ENCODE results near the gene PAXX. TPM values are rescaled to one million over a fixed set of nuclear protein-coding genes. Genes with fewer than 3 reads are reported as not detected.

The PAXX gene
- 44.8 to 86.6 TPM (median 72.0 TPM) in 5 replicates for total RNA-seq (2022; extraction: Qiagen RNA extraction; ENCODE audit: low read depth)

GRCh38 chr9:136991993-136992818 lies at the start of gene PAXX:
Gene PAXX, plus strand, starts transcription at chr9:136992422. Its CDS starts 22 bp downstream, at chr9:136992444.

GRCh38 chr9:136944519-136945332 lies 47.5 kb upstream of the PAXX start, which contains the start of the genes C8G and FBXW5:
Gene C8G, plus strand, starts transcription at chr9:136945243. Its CDS starts 78 bp downstream, at chr9:136945321.
Gene FBXW5, minus strand, starts transcription at chr9:136944738. Its CDS starts 655 bp downstream, at chr9:136944083.

GRCh38 chr9:136951541-136952320 lies 40.5 kb upstream of the PAXX start, which contains the start of gene LCN12:
Gene LCN12, plus strand, starts transcription at chr9:136952273. Its CDS starts 55 bp downstream, at chr9:136952328.

DNA sequence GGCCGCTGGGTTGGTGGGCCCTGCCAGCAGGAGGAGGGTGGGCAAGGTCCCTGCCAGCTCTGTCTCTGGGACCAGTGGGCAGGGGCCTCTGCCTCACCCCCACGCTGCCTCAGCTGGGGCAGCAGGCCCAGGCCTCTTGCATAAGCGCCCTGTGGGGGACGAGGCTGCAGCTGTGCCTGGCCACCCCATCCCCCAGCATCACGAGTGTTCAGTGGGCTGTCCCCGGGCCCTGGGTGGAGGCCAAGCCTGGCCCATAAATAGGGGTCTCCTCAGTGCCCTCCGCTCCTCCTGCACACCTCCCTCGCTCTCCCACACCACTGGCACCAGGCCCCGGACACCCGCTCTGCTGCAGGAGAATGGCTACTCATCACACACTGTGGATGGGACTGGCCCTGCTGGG lies 15.0 kb upstream of the PAXX start, which contains the start of gene PTGDS:
TSS of gene PTGDS (plus strand) at position 282 of the 400 bp plus-strand sequence. CDS start at position 357, 75 bp downstream.

GRCh38 chr9:136982232-136983051 lies 9.8 kb upstream of the PAXX start, which contains the start of gene LCNL1:
Gene LCNL1, plus strand, starts transcription at chr9:136982993. Its CDS starts 594 bp downstream, at chr9:136983587.

DNA sequence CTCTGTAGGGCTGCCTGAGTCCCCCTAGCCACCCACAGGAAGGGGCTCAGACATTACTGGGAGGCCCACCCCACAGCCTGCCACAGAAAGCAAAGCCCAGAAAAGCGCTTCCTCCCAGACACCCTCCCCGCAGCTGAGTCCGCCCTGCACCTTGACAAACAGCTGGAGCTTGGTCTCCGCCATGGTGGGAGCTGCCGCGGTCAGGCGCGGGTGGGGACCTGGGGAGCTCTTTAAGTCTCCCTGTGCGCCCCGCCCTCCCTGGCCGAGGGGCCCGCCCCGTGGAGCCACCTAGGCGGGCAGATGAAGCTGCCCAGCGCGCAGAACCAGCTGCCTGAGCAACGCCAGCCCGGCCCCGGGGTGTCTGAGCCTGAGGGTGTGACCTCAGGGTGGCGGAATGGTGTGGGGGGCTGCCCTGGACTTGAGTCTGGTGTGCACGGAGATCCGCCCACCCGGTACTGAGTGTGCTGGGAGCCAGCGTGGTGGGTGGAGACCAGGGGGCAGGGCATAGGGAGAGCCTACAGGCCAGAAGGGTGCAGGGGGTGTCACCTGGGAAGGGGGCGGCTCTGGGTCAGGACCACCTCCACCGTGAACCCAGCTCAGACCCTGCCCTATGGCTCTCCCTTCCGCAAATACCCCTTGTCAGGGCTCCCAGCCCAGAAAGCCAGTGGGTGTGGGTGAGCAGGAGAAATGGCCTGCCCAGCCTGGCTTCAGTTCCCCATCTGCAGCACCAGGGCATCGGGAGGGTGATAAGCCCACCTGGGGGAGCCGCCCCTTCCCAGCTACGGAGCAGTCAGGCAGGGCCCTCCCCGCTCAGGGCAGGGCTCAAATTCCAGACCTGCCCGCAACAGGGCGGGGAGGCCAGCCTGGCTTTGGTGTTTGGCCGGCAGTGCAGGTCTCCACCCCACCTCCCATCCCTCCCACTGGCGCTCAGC lies 4.4 kb downstream of the PAXX start, which contains the start of gene CLIC3:
TSS of gene CLIC3 (minus strand) at position 208 of the 932 bp plus-strand sequence. CDS start at position 183, 25 bp downstream.

DNA sequence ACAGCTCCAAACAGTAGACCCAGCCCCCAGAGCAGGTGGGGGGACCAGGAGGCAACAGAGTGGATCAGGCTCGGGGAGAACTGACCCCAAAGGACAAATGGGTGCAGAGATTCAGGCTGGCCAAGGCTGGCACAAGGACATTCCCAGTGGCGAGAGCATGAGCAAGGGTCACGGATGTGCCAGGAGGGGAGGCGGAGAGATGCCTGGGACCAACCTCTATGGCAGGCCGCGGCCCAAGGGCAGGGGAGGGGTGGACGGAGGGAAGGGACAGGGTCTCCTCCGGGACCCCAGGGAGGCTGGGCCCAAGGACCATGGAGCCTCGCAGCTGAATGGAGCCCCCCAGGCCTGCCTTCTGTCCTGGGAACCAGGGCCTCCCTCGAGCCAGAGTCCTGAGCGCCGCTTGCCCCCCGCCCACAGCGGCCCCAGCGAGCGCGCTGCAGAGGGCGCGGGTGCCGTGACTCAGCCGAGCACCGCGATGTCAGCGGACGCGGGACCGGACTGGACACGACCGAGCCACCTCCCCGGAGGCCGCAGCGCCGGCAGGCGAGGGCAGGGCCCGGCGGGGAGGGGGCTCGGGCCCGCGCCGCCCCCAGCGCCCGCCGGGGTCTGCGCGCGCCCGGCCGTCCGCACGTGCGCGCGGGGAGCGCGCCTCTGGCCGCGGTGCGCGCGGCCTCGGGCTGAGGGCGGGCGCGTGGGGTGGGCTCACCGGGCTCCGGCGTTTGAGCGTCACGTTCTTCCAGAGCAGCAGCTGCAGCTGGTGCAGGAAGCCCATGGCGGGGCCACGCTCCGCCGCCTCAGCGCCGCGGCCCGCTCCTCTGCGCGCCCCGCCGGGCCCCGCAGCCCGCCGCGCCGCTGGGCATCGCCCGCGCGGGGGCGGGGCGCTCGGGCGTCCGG lies 35.4 kb downstream of the PAXX start, which contains the start of gene ABCA2:
TSS of gene ABCA2 (minus strand) at position 869 of the 894 bp plus-strand sequence. CDS start at position 772, 97 bp downstream.

GRCh38 chr9:137031904-137032640 lies 39.9 kb downstream of the PAXX start, which contains the start of gene FUT7:
Gene FUT7, minus strand, starts transcription at chr9:137032088. Its CDS starts 97 bp downstream, at chr9:137031991.

Other genes starting within 250 kb of the PAXX start
- gene LCN10, start 249.5 kb upstream of the PAXX start, total RNA-seq (2022; extraction: Qiagen RNA extraction; ENCODE audit: low read depth) = not detected in 5 replicates
- not detected in 5 replicates for gene LCN6, start 243.9 kb upstream of the PAXX start, total RNA-seq (2022; extraction: Qiagen RNA extraction; ENCODE audit: low read depth)
- gene LCN8, start 234.2 kb upstream of the PAXX start, total RNA-seq (2022; extraction: Qiagen RNA extraction; ENCODE audit: low read depth) = not detected in 5 replicates
- not detected in 5 replicates for gene LCN15, start 227.9 kb upstream of the PAXX start, total RNA-seq (2022; extraction: Qiagen RNA extraction; ENCODE audit: low read depth)
- 64.9 to 72.6 TPM (median 70.3 TPM) in 5 replicates for gene TMEM141, start 201.1 kb upstream of the PAXX start, total RNA-seq (2022; extraction: Qiagen RNA extraction; ENCODE audit: low read depth)
- 0.10 to 0.34 TPM (median 0.26 TPM) in 5 replicates for gene CCDC183, start 196.1 kb upstream of the PAXX start, total RNA-seq (2022; extraction: Qiagen RNA extraction; ENCODE audit: low read depth)
- gene RABL6, start 184.5 kb upstream of the PAXX start, total RNA-seq (2022; extraction: Qiagen RNA extraction; ENCODE audit: low read depth) = 65.6 to 91.8 TPM (median 82.0 TPM) in 5 replicates
- gene AJM1, start 149.9 kb upstream of the PAXX start, total RNA-seq (2022; extraction: Qiagen RNA extraction; ENCODE audit: low read depth) = 3.2 to 4.8 TPM (median 3.8 TPM) in 5 replicates
- gene PHPT1, start 143.0 kb upstream of the PAXX start, total RNA-seq (2022; extraction: Qiagen RNA extraction; ENCODE audit: low read depth) = 270 to 314 TPM (median 281 TPM) in 5 replicates
- gene MAMDC4, start 140.1 kb upstream of the PAXX start, total RNA-seq (2022; extraction: Qiagen RNA extraction; ENCODE audit: low read depth) = 1.8 to 5.4 TPM (median 4.1 TPM) in 5 replicates
- gene EDF1, start 126.1 kb upstream of the PAXX start, total RNA-seq (2022; extraction: Qiagen RNA extraction; ENCODE audit: low read depth) = 440 to 480 TPM (median 443 TPM) in 5 replicates
- 42.4 to 76.5 TPM (median 63.8 TPM) in 5 replicates for gene TRAF2, start 105.9 kb upstream of the PAXX start, total RNA-seq (2022; extraction: Qiagen RNA extraction; ENCODE audit: low read depth)
- 67.1 to 97.1 TPM (median 91.2 TPM) in 5 replicates for gene FBXW5, start 47.7 kb upstream of the PAXX start, total RNA-seq (2022; extraction: Qiagen RNA extraction; ENCODE audit: low read depth)
- gene C8G, start 47.2 kb upstream of the PAXX start, total RNA-seq (2022; extraction: Qiagen RNA extraction; ENCODE audit: low read depth) = 0.71 to 1.5 TPM (median 1.1 TPM) in 5 replicates
- gene LCN12, start 40.1 kb upstream of the PAXX start, total RNA-seq (2022; extraction: Qiagen RNA extraction; ENCODE audit: low read depth) = 0.95 to 1.9 TPM (median 1.4 TPM) in 5 replicates
- 0.28 to 0.37 TPM (median 0.33 TPM) in 3 of 5 replicates, not detected in the others for gene PTGDS, start 14.9 kb upstream of the PAXX start, total RNA-seq (2022; extraction: Qiagen RNA extraction; ENCODE audit: low read depth)
- 0.02 to 0.10 TPM (median 0.05 TPM) in 3 of 5 replicates, not detected in the others for gene LCNL1, start 9.4 kb upstream of the PAXX start, total RNA-seq (2022; extraction: Qiagen RNA extraction; ENCODE audit: low read depth)
- gene CLIC3, start 4.1 kb downstream of the PAXX start, total RNA-seq (2022; extraction: Qiagen RNA extraction; ENCODE audit: low read depth) = 2.2 to 2.7 TPM (median 2.6 TPM) in 5 replicates
- gene ABCA2, start 35.8 kb downstream of the PAXX start, total RNA-seq (2022; extraction: Qiagen RNA extraction; ENCODE audit: low read depth) = 19.3 to 29.0 TPM (median 25.8 TPM) in 5 replicates
- gene FUT7, start 39.7 kb downstream of the PAXX start, total RNA-seq (2022; extraction: Qiagen RNA extraction; ENCODE audit: low read depth) = 0.12 TPM in 1 of 5 replicates, not detected in the others
- 43.4 to 83.2 TPM (median 74.9 TPM) in 5 replicates for gene NPDC1, start 53.8 kb downstream of the PAXX start, total RNA-seq (2022; extraction: Qiagen RNA extraction; ENCODE audit: low read depth)
- 0.67 to 0.95 TPM (median 0.82 TPM) in 5 replicates for gene ENTPD2, start 61.6 kb downstream of the PAXX start, total RNA-seq (2022; extraction: Qiagen RNA extraction; ENCODE audit: low read depth)
- 15.1 to 29.3 TPM (median 23.8 TPM) in 5 replicates for gene SAPCD2, start 78.1 kb downstream of the PAXX start, total RNA-seq (2022; extraction: Qiagen RNA extraction; ENCODE audit: low read depth)
- 10.5 to 16.3 TPM (median 11.5 TPM) in 5 replicates for gene UAP1L1, start 85.1 kb downstream of the PAXX start, total RNA-seq (2022; extraction: Qiagen RNA extraction; ENCODE audit: low read depth)
- 44.5 to 52.7 TPM (median 47.9 TPM) in 5 replicates for gene MAN1B1, start 94.6 kb downstream of the PAXX start, total RNA-seq (2022; extraction: Qiagen RNA extraction; ENCODE audit: low read depth)
- 73.1 to 121 TPM (median 107 TPM) in 5 replicates for gene DPP7, start 122.3 kb downstream of the PAXX start, total RNA-seq (2022; extraction: Qiagen RNA extraction; ENCODE audit: low read depth)
- 0.10 to 0.62 TPM (median 0.57 TPM) in 5 replicates for gene GRIN1, start 146.7 kb downstream of the PAXX start, total RNA-seq (2022; extraction: Qiagen RNA extraction; ENCODE audit: low read depth)
- 0.26 to 1.5 TPM (median 1.0 TPM) in 5 replicates for gene LRRC26, start 177.6 kb downstream of the PAXX start, total RNA-seq (2022; extraction: Qiagen RNA extraction; ENCODE audit: low read depth)
- gene TMEM210, start 179.6 kb downstream of the PAXX start, total RNA-seq (2022; extraction: Qiagen RNA extraction; ENCODE audit: low read depth) = not detected in 5 replicates
- 24.3 to 40.2 TPM (median 35.5 TPM) in 5 replicates for gene ANAPC2, start 196.1 kb downstream of the PAXX start, total RNA-seq (2022; extraction: Qiagen RNA extraction; ENCODE audit: low read depth)
- 108 to 146 TPM (median 135 TPM) in 5 replicates for gene SSNA1, start 196.3 kb downstream of the PAXX start, total RNA-seq (2022; extraction: Qiagen RNA extraction; ENCODE audit: low read depth)
- gene TPRN, start 208.3 kb downstream of the PAXX start, total RNA-seq (2022; extraction: Qiagen RNA extraction; ENCODE audit: low read depth) = 6.0 to 10.7 TPM (median 9.6 TPM) in 5 replicates
- 32.6 to 45.1 TPM (median 44.4 TPM) in 5 replicates for gene TMEM203, start 213.2 kb downstream of the PAXX start, total RNA-seq (2022; extraction: Qiagen RNA extraction; ENCODE audit: low read depth)
- 12.5 to 19.9 TPM (median 19.0 TPM) in 5 replicates for gene NDOR1, start 213.3 kb downstream of the PAXX start, total RNA-seq (2022; extraction: Qiagen RNA extraction; ENCODE audit: low read depth)
- 1.2 to 2.7 TPM (median 1.8 TPM) in 5 replicates for gene RNF208, start 229.8 kb downstream of the PAXX start, total RNA-seq (2022; extraction: Qiagen RNA extraction; ENCODE audit: low read depth)
- 3.2 to 4.2 TPM (median 3.6 TPM) in 5 replicates for gene CYSRT1, start 232.8 kb downstream of the PAXX start, total RNA-seq (2022; extraction: Qiagen RNA extraction; ENCODE audit: low read depth)
- gene RNF224, start 235.1 kb downstream of the PAXX start, total RNA-seq (2022; extraction: Qiagen RNA extraction; ENCODE audit: low read depth) = 0.08 to 0.16 TPM (median 0.14 TPM) in 5 replicates
- 0.07 to 0.14 TPM (median 0.11 TPM) in 4 of 5 replicates, not detected in the other for gene SLC34A3, start 238.5 kb downstream of the PAXX start, total RNA-seq (2022; extraction: Qiagen RNA extraction; ENCODE audit: low read depth)
- 639 to 790 TPM (median 684 TPM) in 5 replicates for gene TUBB4B, start 248.9 kb downstream of the PAXX start, total RNA-seq (2022; extraction: Qiagen RNA extraction; ENCODE audit: low read depth)